Measurements from ENCODE around the gene PITX1.

PITX1 gene

DNA sequence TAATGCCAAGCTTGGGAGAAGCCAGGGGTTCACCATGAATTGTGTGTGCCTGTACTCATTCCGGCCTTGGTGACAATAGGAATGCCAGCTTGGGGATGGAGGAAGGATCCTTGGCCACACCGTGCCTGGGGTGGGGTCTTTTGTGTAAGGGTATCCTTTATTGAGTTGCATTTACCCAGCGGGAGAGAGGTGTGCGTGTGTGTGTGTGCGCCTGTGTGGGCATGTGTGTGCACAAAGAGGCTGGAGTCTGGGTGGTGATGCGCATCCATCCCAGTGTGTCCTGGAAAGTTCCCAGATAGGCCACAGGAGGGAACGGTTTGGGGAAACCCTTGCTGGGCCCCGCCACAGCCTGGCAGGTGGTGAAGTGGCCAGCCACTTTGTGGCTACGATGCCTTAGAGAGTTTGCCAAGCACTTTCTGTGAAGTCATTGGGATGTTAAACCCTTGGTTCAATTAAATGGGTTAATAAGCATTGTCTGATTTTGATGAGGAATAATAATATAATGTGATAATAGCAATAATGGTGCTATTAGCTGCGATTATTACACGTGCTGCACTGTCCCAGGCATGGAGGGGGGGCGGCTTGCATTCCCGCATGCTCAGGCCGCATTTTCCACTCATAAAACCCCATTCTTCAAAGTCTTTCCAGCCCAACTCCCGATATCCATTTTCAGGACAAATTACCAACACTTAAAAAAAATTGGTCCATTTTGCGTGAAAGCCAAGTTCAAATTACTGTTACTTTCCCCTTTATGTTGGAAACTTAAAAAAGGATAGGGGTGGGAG is 13.7 kb downstream of the PITX1 start:
- no peak for DNase-seq (ENCODE audit: low read depth)
- TF ChIP-seq, protein P1, sequence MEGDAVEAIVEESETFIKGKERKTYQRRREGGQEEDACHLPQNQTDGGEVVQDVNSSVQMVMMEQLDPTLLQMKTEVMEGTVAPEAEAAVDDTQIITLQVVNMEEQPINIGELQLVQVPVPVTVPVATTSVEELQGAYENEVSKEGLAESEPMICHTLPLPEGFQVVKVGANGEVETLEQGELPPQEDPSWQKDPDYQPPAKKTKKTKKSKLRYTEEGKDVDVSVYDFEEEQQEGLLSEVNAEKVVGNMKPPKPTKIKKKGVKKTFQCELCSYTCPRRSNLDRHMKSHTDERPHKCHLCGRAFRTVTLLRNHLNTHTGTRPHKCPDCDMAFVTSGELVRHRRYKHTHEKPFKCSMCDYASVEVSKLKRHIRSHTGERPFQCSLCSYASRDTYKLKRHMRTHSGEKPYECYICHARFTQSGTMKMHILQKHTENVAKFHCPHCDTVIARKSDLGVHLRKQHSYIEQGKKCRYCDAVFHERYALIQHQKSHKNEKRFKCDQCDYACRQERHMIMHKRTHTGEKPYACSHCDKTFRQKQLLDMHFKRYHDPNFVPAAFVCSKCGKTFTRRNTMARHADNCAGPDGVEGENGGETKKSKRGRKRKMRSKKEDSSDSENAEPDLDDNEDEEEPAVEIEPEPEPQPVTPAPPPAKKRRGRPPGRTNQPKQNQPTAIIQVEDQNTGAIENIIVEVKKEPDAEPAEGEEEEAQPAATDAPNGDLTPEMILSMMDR (conservative IDR thresholded peaks at IDR 0.05; ENCODE audit: low read depth, low read length): peak; percentile 6
- no peak overlapping the region for H3K4me3 ChIP-seq (ENCODE audit: low read length)

DNA sequence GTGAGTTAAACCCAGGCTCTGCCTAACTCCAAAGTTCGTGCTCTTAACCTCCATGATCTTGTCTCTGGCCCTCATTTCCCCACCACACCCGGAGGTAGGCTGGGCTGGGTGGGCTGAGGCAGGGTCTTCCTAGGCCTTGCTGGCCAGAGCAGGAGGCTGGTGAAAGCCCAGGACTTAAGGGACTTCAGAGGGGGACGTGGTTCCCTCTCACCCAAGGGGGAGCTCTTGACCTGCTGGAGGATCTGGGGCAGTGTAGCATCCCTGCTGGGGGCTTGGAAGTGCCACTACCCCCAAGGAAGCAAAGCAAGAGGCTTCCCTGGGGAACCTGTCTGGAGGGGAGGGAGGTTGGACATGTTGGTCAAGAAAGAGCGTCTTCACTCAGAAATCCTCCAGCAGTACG is 14.7 kb downstream of the PITX1 start:
- H3K4me3 ChIP-seq (ENCODE audit: low read length): no peak overlapping the region
- DNase-seq (ENCODE audit: low read depth): no peak
- TF ChIP-seq, protein P1 (conservative IDR thresholded peaks at IDR 0.05; ENCODE audit: low read depth, low read length): no peak

DNA sequence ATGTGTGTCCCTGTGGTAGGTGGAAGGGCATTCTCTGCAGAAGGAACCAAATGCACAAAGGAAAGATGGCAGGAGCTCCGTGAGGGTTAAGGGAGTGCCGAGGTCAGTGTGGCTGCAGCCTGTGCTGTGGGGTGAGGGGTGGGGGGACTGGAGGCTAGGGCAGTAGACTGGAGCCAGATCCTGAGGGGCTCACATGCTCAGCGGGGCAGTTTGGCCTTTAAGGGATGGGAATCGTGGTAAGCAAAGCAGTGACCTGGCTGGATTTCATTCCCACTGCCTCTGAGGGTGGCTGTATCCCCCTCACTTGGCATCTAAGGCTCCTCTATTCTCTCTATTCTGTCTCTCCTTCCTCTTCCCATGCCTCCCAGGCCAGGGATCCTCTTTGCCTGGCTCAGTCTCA is 15.6 kb downstream of the PITX1 start:
- no peak overlapping the region for H3K4me3 ChIP-seq (ENCODE audit: low read length)
- no peak for DNase-seq (ENCODE audit: low read depth)
- TF ChIP-seq, protein P1 (conservative IDR thresholded peaks at IDR 0.05; ENCODE audit: low read depth, low read length): no peak

DNA sequence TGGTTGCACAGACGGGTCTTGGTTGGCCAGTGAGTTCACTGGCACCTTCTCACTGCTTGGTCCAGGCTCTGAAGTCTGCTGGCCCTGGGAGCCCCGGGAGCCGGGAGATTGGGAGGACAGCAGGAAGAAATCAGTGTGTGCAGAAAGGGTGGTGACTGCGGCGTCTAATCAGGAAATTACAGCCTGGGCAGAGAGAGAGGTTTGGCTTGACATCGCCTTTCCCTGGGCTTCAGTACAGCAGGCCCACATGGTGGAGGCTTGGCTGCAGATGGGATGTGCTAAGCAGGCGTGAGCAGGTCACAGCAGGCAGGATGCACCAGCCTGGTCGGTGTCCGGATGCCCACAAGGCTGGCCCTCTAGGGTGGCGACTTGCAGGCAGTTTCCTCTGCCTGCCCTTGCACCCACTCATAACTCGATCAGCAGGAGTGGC is 17.2 kb downstream of the PITX1 start:
- no peak overlapping the region for H3K4me3 ChIP-seq (ENCODE audit: low read length)
- DNase-seq (ENCODE audit: low read depth): no peak
- TF ChIP-seq, protein P1 (conservative IDR thresholded peaks at IDR 0.05; ENCODE audit: low read depth, low read length): no peak

DNA sequence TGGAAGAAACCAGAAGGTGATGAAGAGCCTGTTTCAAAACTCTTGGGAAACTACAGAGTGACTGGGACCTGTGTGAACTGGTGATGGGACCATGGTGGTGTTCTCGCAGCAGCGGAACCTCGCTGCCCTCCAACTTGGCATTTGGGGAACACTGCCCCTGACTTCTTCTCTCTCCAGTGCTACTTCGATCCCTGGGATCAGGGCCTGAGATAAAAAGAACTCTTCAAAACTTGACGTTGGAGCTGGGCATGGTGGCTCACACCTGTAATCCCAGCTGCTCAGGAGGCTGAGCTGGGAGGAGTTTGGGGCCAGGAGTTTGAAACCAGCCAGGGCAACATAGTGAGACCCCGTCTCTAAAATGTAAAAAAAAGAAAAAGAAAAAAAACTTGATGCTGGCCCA is 18.1 kb downstream of the PITX1 start:
- no peak overlapping the region for H3K4me3 ChIP-seq (ENCODE audit: low read length)
- TF ChIP-seq, protein P1 (conservative IDR thresholded peaks at IDR 0.05; ENCODE audit: low read depth, low read length): no peak
- no peak for DNase-seq (ENCODE audit: low read depth)

DNA sequence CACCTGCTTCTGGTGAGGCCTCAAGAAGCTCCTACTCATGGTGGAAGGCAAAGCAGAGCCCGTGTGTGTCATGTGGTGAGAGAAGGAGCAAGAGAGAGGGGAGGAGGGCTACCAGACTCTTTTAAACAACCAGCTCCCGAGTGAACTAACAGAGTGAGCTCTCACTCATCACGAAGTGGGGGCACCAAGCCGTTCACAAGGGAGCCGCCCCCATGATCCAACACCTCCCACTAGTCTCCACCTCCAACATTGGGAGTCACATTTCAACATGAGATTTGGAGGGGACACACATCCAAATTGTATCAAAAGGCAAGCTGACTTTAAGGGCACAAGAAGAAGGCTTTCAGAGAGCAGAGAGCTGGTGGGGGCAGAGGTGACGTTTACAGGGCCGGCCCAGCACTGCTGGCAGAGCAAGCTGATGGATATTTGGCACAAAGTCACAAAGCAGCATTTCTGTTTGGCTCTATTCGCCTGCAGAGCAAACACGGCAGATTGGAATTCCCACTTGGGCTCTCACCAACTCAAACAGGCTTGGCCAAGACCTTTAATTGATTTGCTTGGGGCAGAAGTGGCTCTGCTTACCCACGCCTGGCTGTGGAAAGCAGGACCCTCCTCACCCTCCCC is 20.0 kb downstream of the PITX1 start:
- no peak for DNase-seq (ENCODE audit: low read depth)
- no peak overlapping the region for H3K4me3 ChIP-seq (ENCODE audit: low read length)
- TF ChIP-seq, protein P1 (conservative IDR thresholded peaks at IDR 0.05; ENCODE audit: low read depth, low read length): no peak

DNA sequence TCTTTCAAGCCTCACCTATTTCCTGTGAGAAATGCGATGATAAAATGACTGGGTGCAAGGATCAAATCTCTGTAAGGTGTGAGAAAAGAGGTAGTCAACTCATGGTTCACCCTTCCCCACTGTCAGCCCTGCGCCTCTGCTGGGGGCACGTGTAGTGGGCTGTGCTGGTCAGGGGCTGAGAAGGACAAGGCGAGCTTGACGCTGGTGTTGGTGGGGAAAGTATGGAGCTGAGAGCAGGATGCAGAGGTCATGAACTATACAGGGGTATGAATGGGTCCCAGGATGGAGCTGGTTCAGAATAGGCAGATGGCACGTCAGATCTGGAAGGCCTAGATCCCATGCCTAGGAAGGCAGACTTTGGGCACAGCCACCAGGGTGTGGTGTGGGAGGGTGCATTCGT is 20.6 kb downstream of the PITX1 start:
- TF ChIP-seq, protein P1 (conservative IDR thresholded peaks at IDR 0.05; ENCODE audit: low read depth, low read length): no peak
- no peak for DNase-seq (ENCODE audit: low read depth)
- no peak overlapping the region for H3K4me3 ChIP-seq (ENCODE audit: low read length)
